AG09309 (cell line): ENCODE measurements around the gene TNIP2.

Experiments used
- DNase-seq: peaks from one replicate; pipeline ENCODE4 v3.0.0-alpha.2; 2010; ENCODE audit warnings: low read depth
- H3K4me3 ChIP-seq: 2 replicates; pipeline ENCODE4 v1.5.1; 2011; ENCODE audit warnings: mild to moderate bottlenecking, low read depth, low read length, moderate library complexity; ENCODE audit not compliant: control insufficient read depth
- CTCF ChIP-seq: IDR thresholded peaks from 2 replicates; pipeline ENCODE4 v1.5.1; 2011; ENCODE audit warnings: mild to moderate bottlenecking, low read depth, low read length, inconsistent platforms; ENCODE audit not compliant: insufficient read depth, control insufficient read depth; ENCODE audit errors: missing control alignments

The TNIP2 gene

DNA sequence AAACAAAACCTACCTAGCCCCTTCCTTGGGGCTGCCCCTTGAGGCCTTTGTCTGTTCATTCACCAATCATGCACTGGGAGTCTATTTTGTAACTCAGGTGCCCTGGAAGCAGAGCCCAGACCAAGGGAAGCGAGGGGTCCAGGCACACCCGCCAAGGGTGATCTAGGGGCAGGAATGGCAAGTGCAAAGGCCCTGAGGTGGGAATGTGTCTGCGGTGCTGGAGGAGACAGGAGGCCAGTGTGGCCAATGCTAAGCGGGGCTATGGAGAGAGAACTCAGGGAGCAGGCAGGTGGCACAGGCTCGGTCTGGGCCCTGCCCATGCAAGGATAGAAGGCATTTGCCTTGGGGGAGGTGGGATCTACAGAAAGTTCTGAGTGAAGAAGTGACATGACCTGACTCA is 33.2 kb upstream of the TNIP2 start:
- no peak for TF ChIP-seq CTCF
- no peak overlapping the region for H3K4me3 ChIP-seq
- no peak for DNase-seq

DNA sequence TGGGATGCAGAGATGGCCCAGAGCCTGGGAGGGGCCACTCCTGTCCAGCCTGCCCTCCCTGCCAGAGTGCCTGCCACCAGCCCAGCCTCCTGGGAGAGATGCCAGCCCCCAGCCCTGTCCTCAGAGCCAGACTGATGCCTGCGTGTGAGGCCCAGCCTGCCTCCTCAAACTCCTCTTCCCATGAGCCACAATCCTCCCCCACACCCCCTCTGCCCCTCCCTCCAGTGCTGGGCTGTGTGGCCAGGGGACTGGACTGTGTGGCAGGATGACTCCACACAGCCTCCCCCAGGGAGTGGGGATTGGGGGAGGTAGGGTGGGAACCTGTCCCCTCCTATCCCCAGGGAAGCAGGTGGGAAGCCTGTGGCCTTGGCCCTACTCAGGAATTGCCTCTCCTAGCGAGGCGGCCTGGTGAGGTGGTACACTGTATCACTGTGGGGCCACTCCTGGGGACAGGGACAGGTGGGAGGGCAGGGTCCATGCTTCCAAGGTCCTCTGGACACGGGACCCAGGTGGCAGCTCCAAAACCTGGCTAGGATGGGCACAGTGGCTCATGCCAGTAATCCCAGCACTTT is 32.5 kb upstream of the TNIP2 start:
- no peak overlapping the region for H3K4me3 ChIP-seq
- TF ChIP-seq CTCF, result no peak
- DNase-seq, result no peak

- TF ChIP-seq CTCF, result no peak
- H3K4me3 ChIP-seq, result no peak overlapping the region
- DNase-seq, result no peak
Measured at GRCh38 chr4:2788101-2788500, 32.0 kb upstream of the TNIP2 start.

DNA sequence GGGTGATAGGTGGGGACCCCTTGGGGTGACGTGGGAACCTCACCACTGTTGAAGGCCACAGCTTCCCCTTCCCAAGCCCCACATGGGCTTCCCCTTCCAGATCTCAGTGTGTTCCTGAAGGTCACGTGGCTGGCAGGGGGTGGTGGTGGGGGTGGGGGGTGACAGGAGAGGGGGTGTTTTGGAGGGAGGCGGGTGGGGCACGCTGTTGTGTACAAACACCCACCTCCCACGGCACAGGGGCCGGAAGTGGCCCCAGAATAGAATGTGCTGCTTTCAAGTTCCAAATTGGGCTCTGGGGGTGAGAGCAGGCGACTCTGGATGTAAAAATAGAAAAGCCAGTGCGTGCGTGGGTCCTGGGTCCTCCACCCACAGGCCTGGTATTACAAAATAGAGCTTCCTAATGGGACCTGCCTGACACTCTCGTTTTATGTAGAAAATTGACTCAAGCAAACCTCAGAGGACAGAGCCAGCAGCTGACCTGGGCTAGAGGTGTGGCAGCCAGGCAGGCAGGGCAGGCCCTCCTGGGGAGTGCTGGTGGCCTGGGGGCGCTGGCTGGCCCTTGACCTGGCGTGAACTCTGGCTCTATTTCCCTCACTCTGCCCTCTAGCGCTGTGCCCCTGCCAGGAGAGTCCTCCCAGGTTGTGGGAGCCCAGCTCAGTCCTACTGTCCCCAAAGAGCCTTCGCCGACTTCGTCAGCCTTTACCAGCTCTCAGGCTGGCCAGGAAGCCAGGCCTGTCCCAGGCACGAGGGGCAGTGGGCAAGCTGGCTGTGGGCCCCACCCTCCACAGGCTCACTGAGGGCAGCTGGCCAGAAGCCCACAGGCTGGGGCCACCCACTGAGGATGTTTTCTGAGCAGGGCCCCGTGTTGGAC is 31.3 kb upstream of the TNIP2 start:
- H3K4me3 ChIP-seq, result no peak overlapping the region
- DNase-seq, result no peak
- no peak for TF ChIP-seq CTCF

GRCh38 chr4:2786794-2787229 is 30.7 kb upstream of the TNIP2 start:
- DNase-seq, result no peak
- TF ChIP-seq CTCF, result no peak
- H3K4me3 ChIP-seq, result no peak overlapping the region

DNA sequence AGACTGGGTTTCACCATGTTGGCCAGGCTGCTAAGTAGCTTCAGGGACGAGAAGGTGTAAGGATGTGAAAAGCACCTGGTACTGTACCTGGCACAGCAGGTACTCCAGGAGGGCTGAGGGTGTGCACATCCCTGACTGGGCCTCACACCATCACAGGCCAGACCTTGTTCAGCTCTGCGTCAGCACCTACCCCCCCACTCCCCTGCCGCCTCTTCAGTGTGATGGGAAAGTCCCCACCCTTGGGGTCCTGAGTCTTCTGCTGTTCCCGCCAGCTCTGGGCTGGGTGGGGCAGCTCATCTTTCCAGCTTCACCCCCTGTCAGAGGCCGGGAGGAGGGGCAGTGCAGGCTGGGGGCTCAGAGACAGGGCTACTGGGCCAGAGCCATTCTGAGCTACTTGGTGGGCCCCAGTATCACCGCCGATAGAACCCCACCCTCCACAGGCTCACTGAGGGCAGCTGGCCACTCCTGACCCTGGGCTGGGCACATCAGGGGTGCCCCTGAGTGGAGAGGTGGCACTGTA is 30.1 kb upstream of the TNIP2 start:
- DNase-seq, result no peak
- TF ChIP-seq CTCF, result no peak
- H3K4me3 ChIP-seq, result no peak overlapping the region

- no peak for TF ChIP-seq CTCF
- no peak overlapping the region for H3K4me3 ChIP-seq
- no peak for DNase-seq
Measured at GRCh38 chr4:2785613-2786012, 29.5 kb upstream of the TNIP2 start.
